Left lung (tissue), 10 donors: Measurements from ENCODE around the gene MAL. TPM values are rescaled to one million over a fixed set of nuclear protein-coding genes. Genes with fewer than 3 reads are reported as not detected.
A peak's percentile ranks its signal among the peaks of the same experiment; 100 is the strongest.

Experiments used
- ATAC-seq: fragments of 200-7000 bp; cut with Tn5 transposase; one replicate; pipeline ENCODE4 v1.9.1; 2020; ENCODE audit warnings: moderate library complexity
- DNase-seq, 4 donors: peaks; one replicate each; pipeline ENCODE4 v3.0.0-alpha.2; 2013 to 2020
- H3K27ac ChIP-seq, 2 donors: fragments of 200-600 bp; sonication (generic) in 1 of 2; one replicate each; pipeline versions ENCODE4 v1.5.0 to v1.8.0; 2020 to 2021
- H3K27me3 ChIP-seq, 2 donors: fragments of 200-600 bp; sonication (generic) in 1 of 2; one replicate each; pipeline versions ENCODE4 v1.5.0 to v1.8.0; 2020 to 2021
- H3K36me3 ChIP-seq, 2 donors: fragments of 200-600 bp; sonication (generic) in 1 of 2; one replicate each; pipeline versions ENCODE4 v1.5.0 to v1.8.0; 2020 to 2021
- H3K4me1 ChIP-seq, 2 donors: fragments of 200-600 bp; one replicate each; pipeline ENCODE4 v1.8.0; 2021
- H3K4me3 ChIP-seq, 2 donors: fragments of 200-600 bp; sonication (generic) in 1 of 2; one replicate each; pipeline versions ENCODE4 v1.5.0 to v1.8.0; 2020 to 2021; ENCODE audit warnings: mild to moderate bottlenecking in 1 of 2
- H3K9me3 ChIP-seq, 2 donors: fragments of 200-600 bp; sonication (generic) in 1 of 2; one replicate each; pipeline versions ENCODE4 v1.5.0 to v1.8.0; 2020 to 2021
- CTCF ChIP-seq, 2 donors: fragments of 200-600 bp; sonication (generic) in 1 of 2; IDR thresholded peaks; one replicate each; pipeline versions ENCODE4 v1.5.0 to v1.8.0; 2021; ENCODE audit warnings: antibody characterized with exemption in 2 of 2
- intact Hi-C, 2 donors: fragments of 100-400 bp; cut with DNase I; formaldehyde crosslinking; loops; one replicate each; pipeline versions ENCODE4 v1.11.2 to v1.14.2; 2022
- polyA plus RNA-seq, 6 donors: library from polyadenylated mRNA; unstranded; fragments of 120-200 nt; gene quantifications; one replicate each; pipeline ENCODE4 v1.2.1, GENCODE V29; 2013; ENCODE audit not compliant: insufficient read length in 6 of 6
- total RNA-seq, 2 donors: library from RNA; stranded (reverse); fragmentation: NEBNext Ultra II Directional; extraction: Animal tissue kit (Norgen Biotek cat#: 25700); gene quantifications; one replicate each; pipeline ENCODE4 v1.2.1, GENCODE V29; 2021
- donor health status: DM: no; HTN: yes; CAD: no.
- donor health status: DM: no; HTN: no; CAD: no.

MAL gene
- total and polyA plus RNA-seq, 8 donors: 0.76 to 13.6 (median 1.8) TPM

- Histone ChIP-seq H3K4me3 (no peak overlapping the region), H3K27me3 (peaks cover 0 to 20% of the 10 kb centered on the region in 2 donors), H3K27ac (no peak overlapping the region), H3K36me3 (no peaks in the 10 kb centered on the region), H3K9me3 (no peaks in the 10 kb centered on the region), H3K4me1 (peaks cover 7 to 11% of the 10 kb centered on the region in 2 donors)
- no peak for TF ChIP-seq CTCF (IDR thresholded peaks at IDR 0.05)
- DNase-seq: no peak
- ATAC-seq: no peak
- intact Hi-C loops: no loop called here
These were observed 14.5 kb downstream of the MAL start for GRCh38 chr2:95039978-95040377.

GRCh38 chr2:95040426-95040825, 14.9 kb downstream of the MAL start:
- no peak overlapping the region for H3K4me3 ChIP-seq
- DNase-seq: no peak
- TF ChIP-seq CTCF (IDR thresholded peaks at IDR 0.05): no peak
- H3K27me3 ChIP-seq: peaks cover 0 to 20% of the 10 kb centered on the region in 2 donors
- peak overlapping the region in 1 of 2 donors; percentile 26 for H3K27ac ChIP-seq
- no peaks in the 10 kb centered on the region for H3K9me3 ChIP-seq
- H3K36me3 ChIP-seq: no peaks in the 10 kb centered on the region
- H3K4me1 ChIP-seq: peaks cover 7 to 11% of the 10 kb centered on the region in 2 donors
- intact Hi-C loops: no loop called here
- ATAC-seq: no peak

- Histone ChIP-seq H3K36me3 (no peaks in the 10 kb centered on the region), H3K4me1 (peaks cover 7 to 11% of the 10 kb centered on the region in 2 donors), H3K4me3 (no peak overlapping the region), H3K9me3 (no peaks in the 10 kb centered on the region), H3K27ac (peak overlapping the region; percentile 26 to 41), H3K27me3 (peaks cover 0 to 20% of the 10 kb centered on the region in 2 donors)
- no peak for TF ChIP-seq CTCF (IDR thresholded peaks at IDR 0.05)
- intact Hi-C loops: no loop called here
- DNase-seq (no peak), ATAC-seq (peak; percentile 41)
These were observed 15.7 kb downstream of the MAL start for GRCh38 chr2:95041060-95041823.

GRCh38 chr2:95041824-95042442, 16.4 kb downstream of the MAL start:
- no peaks in the 10 kb centered on the region for H3K36me3 ChIP-seq
- peaks cover 7 to 11% of the 10 kb centered on the region in 2 donors for H3K4me1 ChIP-seq
- peaks cover 0 to 20% of the 10 kb centered on the region in 2 donors for H3K27me3 ChIP-seq
- H3K4me3 ChIP-seq: no peak overlapping the region
- no peak for DNase-seq
- no peaks in the 10 kb centered on the region for H3K9me3 ChIP-seq
- H3K27ac ChIP-seq: no peak overlapping the region
- TF ChIP-seq CTCF (IDR thresholded peaks at IDR 0.05): no peak
- intact Hi-C loops: no loop called here
- no peak for ATAC-seq
